H1 (cell line): ENCODE data around the gene WDCP. TPM values are rescaled to one million over a fixed set of nuclear protein-coding genes. Genes with fewer than 3 reads are reported as not detected.

Experiments
- CTCF ChIA-PET: fragments of 300-600 bp; sonication (Branson Sonifier 250); formaldehyde crosslinking; loops from one replicate; lab custom pipeline; 2021; ENCODE audit not compliant: partially characterized antibody; lab: Charles Lee
- POLR2A ChIA-PET: fragments of 300-600 bp; sonication (Branson Sonifier 250); formaldehyde crosslinking; loops from one replicate; lab custom pipeline; 2021; ENCODE audit warnings: inconsistent platforms; ENCODE audit not compliant: partially characterized antibody; lab: Charles Lee
- DNase-seq, 2 experiments: peaks; one replicate each; pipeline versions ENCODE4 v3.0.0 to v3.0.0-alpha.2; 2010 to 2022; ENCODE audit warnings: low spot score in 2 of 2, low read depth in 1 of 2, mixed read lengths in 1 of 2
- FAIRE-seq: peaks from 2 replicates; lab custom pipeline; 2011; peaks lifted over from hg19 to GRCh38; lab: Jason Lieb, UNC
- H2AFZ ChIP-seq: 2 replicates; pipeline ENCODE4 v1.8.1; 2012; ENCODE audit warnings: low read length, inconsistent platforms
- H2AK5ac ChIP-seq: 2 replicates; pipeline ENCODE4 v1.6.1; 2013; ENCODE audit warnings: low read depth, low read length
- H2BK120ac ChIP-seq: replicated peaks from 2 replicates; pipeline ENCODE3; 2013; ENCODE audit warnings: low read depth, low read length, inconsistent platforms
- H2BK12ac ChIP-seq: 2 replicates; pipeline ENCODE4 v1.6.1; 2013; ENCODE audit warnings: low read depth, low read length
- H2BK15ac ChIP-seq: 2 replicates; pipeline ENCODE4 v1.6.1; 2013; ENCODE audit warnings: low read length
- H2BK20ac ChIP-seq: 2 replicates; pipeline ENCODE4 v1.6.1; 2013; ENCODE audit warnings: low read length
- H2BK5ac ChIP-seq: 2 replicates; pipeline ENCODE4 v1.6.1; 2013; ENCODE audit warnings: low read depth, low read length
- H3K14ac ChIP-seq: 2 replicates; pipeline ENCODE4 v1.6.1; 2013; ENCODE audit warnings: inconsistent platforms; ENCODE audit not compliant: insufficient read length
- H3K18ac ChIP-seq: 2 replicates; pipeline ENCODE4 v1.6.1; 2013; ENCODE audit warnings: low read length; ENCODE audit errors: extremely low read depth
- H3K23ac ChIP-seq: 2 replicates; pipeline ENCODE4 v1.6.1; 2013; ENCODE audit warnings: inconsistent platforms; ENCODE audit not compliant: insufficient read length
- H3K23me2 ChIP-seq: 2 replicates; pipeline ENCODE4 v1.6.1; 2013; ENCODE audit warnings: low read depth, low read length
- H3K27ac ChIP-seq: 2 replicates; pipeline ENCODE4 v1.6.1; 2011; ENCODE audit warnings: low read depth, low read length, inconsistent platforms
- H3K27me3 ChIP-seq, 4 experiments: replicated peaks in 1 of 4; 1 replicate in 1 of 4; 2 replicates in 3 of 4; pipeline versions ENCODE4 v1.6.1 to v1.8.1; 2011 to 2013; ENCODE audit warnings: low read length in 3 of 4, mild to moderate bottlenecking in 3 of 4, inconsistent platforms in 2 of 4, mixed read lengths in 2 of 4, moderate library complexity in 1 of 4; ENCODE audit not compliant: control insufficient read depth in 3 of 4, insufficient read depth in 3 of 4; ENCODE audit errors: extremely low read depth in 1 of 4
- H3K36me3 ChIP-seq, 4 experiments: 2 replicates each; pipeline versions ENCODE4 v1.6.1 to v1.8.1; 2011 to 2013; ENCODE audit warnings: mild to moderate bottlenecking in 4 of 4, low read length in 3 of 4, moderate library complexity in 2 of 4, control low read depth in 1 of 4, inconsistent platforms in 1 of 4; ENCODE audit not compliant: insufficient read depth in 4 of 4, control insufficient read depth in 2 of 4
- H3K4ac ChIP-seq: replicated peaks from 2 replicates; pipeline ENCODE3; 2013; ENCODE audit warnings: low read length, low read depth, mixed read lengths, inconsistent platforms; ENCODE audit not compliant: insufficient read length
- H3K4me1 ChIP-seq, 4 experiments: replicated peaks in 1 of 4; 1 replicate in 1 of 4; 2 replicates in 3 of 4; pipeline versions ENCODE4 v1.6.1 to v1.8.1; 2011 to 2013; ENCODE audit warnings: low read length in 3 of 4, inconsistent platforms in 2 of 4, mixed read lengths in 1 of 4; ENCODE audit not compliant: insufficient read depth in 4 of 4, control insufficient read depth in 3 of 4
- H3K4me2 ChIP-seq, 2 experiments: 2 replicates each; pipeline versions ENCODE4 v1.6.1 to v1.8.1; 2011 to 2013; ENCODE audit warnings: low read depth in 2 of 2, low read length in 2 of 2, control low read depth in 1 of 2, inconsistent platforms in 1 of 2, mild to moderate bottlenecking in 1 of 2; ENCODE audit not compliant: insufficient read depth in 1 of 2
- H3K4me3 ChIP-seq, 4 experiments: fragments of 200-600, 300-600 bp in 1 of 4; sonication (generic), shearing (Covaris generic), sonication (Bioruptor Twin) in 1 of 4; 2 replicates each; pipeline versions ENCODE4 v1.5.1 to v1.8.1; 2011 to 2016; ENCODE audit warnings: low read length in 4 of 4, low read depth in 3 of 4, control low read depth in 2 of 4, inconsistent platforms in 2 of 4, mild to moderate bottlenecking in 2 of 4, mixed read lengths in 1 of 4, moderate library complexity in 1 of 4; ENCODE audit not compliant: insufficient read depth in 2 of 4; ENCODE audit errors: extremely low read depth in 1 of 4
- H3K56ac ChIP-seq: replicated peaks from 2 replicates; pipeline ENCODE3; 2013; ENCODE audit warnings: low read depth, mild to moderate bottlenecking, mixed read lengths, low read length, inconsistent platforms; ENCODE audit not compliant: insufficient read length
- H3K79me1 ChIP-seq: 2 replicates; pipeline ENCODE4 v1.6.1; 2013; ENCODE audit warnings: low read depth, low read length, control low read depth
- H3K79me2 ChIP-seq, 2 experiments: 2 replicates each; pipeline versions ENCODE4 v1.6.1 to v1.8.1; 2012 to 2013; ENCODE audit warnings: low read length in 2 of 2, mild to moderate bottlenecking in 2 of 2, inconsistent platforms in 1 of 2; ENCODE audit not compliant: insufficient read depth in 2 of 2, control insufficient read depth in 1 of 2
- H3K9ac ChIP-seq, 4 experiments: replicated peaks in 1 of 4; 1 replicate in 1 of 4; 2 replicates in 3 of 4; pipeline versions ENCODE4 v1.6.1 to v1.8.1; 2011 to 2013; ENCODE audit warnings: low read depth in 3 of 4, low read length in 3 of 4, control low read depth in 2 of 4, mild to moderate bottlenecking in 2 of 4, moderate library complexity in 2 of 4, inconsistent platforms in 1 of 4; ENCODE audit errors: extremely low read depth in 1 of 4
- H3K9me3 ChIP-seq, 2 experiments: 2 replicates each; pipeline versions ENCODE4 v1.6.1 to v1.8.1; 2012 to 2013; ENCODE audit warnings: mild to moderate bottlenecking in 2 of 2, moderate library complexity in 2 of 2, control low read depth in 1 of 2, inconsistent platforms in 1 of 2, low read depth in 1 of 2, low read length in 1 of 2, mixed read lengths in 1 of 2; ENCODE audit not compliant: insufficient read depth in 2 of 2
- H4K20me1 ChIP-seq, 2 experiments: replicated peaks in 1 of 2; 2 replicates each; pipeline versions ENCODE3 to v1.8.1; 2011 to 2013; ENCODE audit warnings: inconsistent platforms in 2 of 2, low read length in 2 of 2, mild to moderate bottlenecking in 1 of 2; ENCODE audit not compliant: insufficient read depth in 2 of 2, control insufficient read depth in 1 of 2
- H4K5ac ChIP-seq: 2 replicates; pipeline ENCODE4 v1.6.1; 2013; ENCODE audit warnings: low read length, low read depth, mixed read lengths, inconsistent platforms; ENCODE audit not compliant: insufficient read length
- H4K8ac ChIP-seq: 2 replicates; pipeline ENCODE4 v1.8.0; 2013; ENCODE audit warnings: mild to moderate bottlenecking, moderate library complexity, low read length, inconsistent platforms; ENCODE audit not compliant: insufficient read depth; ENCODE audit errors: extremely low read depth
- H4K91ac ChIP-seq: replicated peaks from 2 replicates; pipeline ENCODE3; 2013; ENCODE audit warnings: low read length, mixed read lengths, inconsistent platforms; ENCODE audit not compliant: insufficient read length
- CTCF ChIP-seq, 3 experiments: IDR thresholded peaks; 1 replicate in 2 of 3; 2 replicates in 1 of 3; pipeline versions ENCODE4 v1.5.1 to v1.6.1; 2011; ENCODE audit warnings: low read length in 3 of 3, mild to moderate bottlenecking in 3 of 3, inconsistent platforms in 2 of 3, low read depth in 1 of 3, moderate library complexity in 1 of 3; ENCODE audit not compliant: insufficient read depth in 1 of 3; ENCODE audit errors: control extremely low read depth in 1 of 3
- TCF12 ChIP-seq: IDR thresholded peaks from 2 replicates; pipeline ENCODE4 v1.6.1; 2011; ENCODE audit warnings: low read depth, mild to moderate bottlenecking, low read length
- USF2 ChIP-seq: IDR thresholded peaks from 2 replicates; pipeline ENCODE4 v1.6.1; 2011; ENCODE audit warnings: low read length, improper control_type of control experiment
- WGBS, 2 experiments: shearing (Covaris generic) in 1 of 2; methylation state at CpG; one replicate each; pipeline versions ENCODE4 v1.1.6 to v1.1.7; 2013 to 2015; ENCODE audit warnings: low lambda C conversion rate in 2 of 2, mixed read lengths in 2 of 2, inconsistent platforms in 1 of 2, low coverage in 1 of 2, missing lambda C conversion rate in 1 of 2; ENCODE audit not compliant: insufficient replicate concordance in 2 of 2, insufficient coverage in 1 of 2, insufficient read length in 1 of 2; ENCODE audit errors: extremely low coverage in 1 of 2, missing lambda C conversion rate in 1 of 2; 5-methylcytosine and 5-hydroxymethylcytosine counted together
- polyA plus RNA-seq, 7 experiments: library from polyadenylated mRNA; depleted of rRNA in 3 of 7; stranded (reverse) in 5 of 7; unstranded in 2 of 7; fragments of >200 nt in 5 of 7; fragments of 200-250 nt in 2 of 7; gene quantifications; 1 replicate in 5 of 7; 2 replicates in 1 of 7; 4 replicates in 1 of 7; pipeline versions ENCODE4 v1.2.1 to v1.2.3, GENCODE V29; 2011 to 2013; ENCODE audit warnings: missing spikeins in 2 of 7, mixed read lengths in 2 of 7
- total RNA-seq: library from RNA; stranded (reverse); fragmentation: NEBNext Ultra II Directional; extraction: Animal tissue kit (Norgen Biotek cat#: 25700); gene quantifications from 2 replicates; pipeline ENCODE4 v1.2.1, GENCODE V29; 2021

Gene WDCP
- total and polyA plus RNA-seq, 2 of the 8 experiments (the other 6 are each of a cell fraction or from before 2014, with no cell fraction given), result 19.2 to 40.1 TPM

GRCh38 chr2:23988371-23988770 lies 58.8 kb downstream of the WDCP start:
- Histone ChIP-seq H3K36me3 (peaks cover 0 to 7% (median 0%) of the 10 kb centered on the region in 4 experiments; a peak in 2 of 8 replicates), H4K91ac (no peak overlapping the region), H2BK20ac (no peak overlapping the region), H4K5ac (no peak overlapping the region), H2BK12ac (no peak overlapping the region), H3K27me3 (no peaks in the 10 kb centered on the region), H4K8ac (no peak overlapping the region), H2BK15ac (no peak overlapping the region), H3K18ac (no peak overlapping the region), H3K79me1 (no peaks in the 10 kb centered on the region), H3K9ac (no peak overlapping the region), H3K4ac (no peak overlapping the region), H3K4me2 (no peak overlapping the region), H2BK120ac (no peak overlapping the region), H3K14ac (no peak overlapping the region), H2AFZ (no peak overlapping the region), H2AK5ac (no peak overlapping the region), H3K23ac (no peak overlapping the region), H4K20me1 (no peaks in the 10 kb centered on the region), H3K56ac (no peak overlapping the region), H3K4me1 (no peaks in the 10 kb centered on the region; a peak in 1 of 7 replicates), H3K79me2 (no peaks in the 10 kb centered on the region), H2BK5ac (no peak overlapping the region), H3K27ac (no peak overlapping the region), H3K23me2 (no peaks in the 10 kb centered on the region), H3K4me3 (no peak overlapping the region), H3K9me3 (no peaks in the 10 kb centered on the region)
- CTCF ChIA-PET, result no interaction called here
- 77% methylated on average over 2 of the region's 2 CpGs; no CpG with 5 or more reads in 1 of the 2 experiments for WGBS, 2 experiments
- POLR2A ChIA-PET, result no interaction called here
- no peak for DNase-seq
- no peak for FAIRE-seq
- TF ChIP-seq CTCF (IDR thresholded peaks at IDR 0.05; ENCODE audit: control extremely low read depth in 1 of 3, insufficient read depth in 1 of 3, low read depth in 1 of 3, low read length in 3 of 3) (peak in 1 of 3 experiments; percentile 12; a peak in 1 of 4 replicates), USF2 (no peak), TCF12 (no peak)
